GM18858 (cell line): ENCODE measurements around the gene C9orf50.

ENCODE experiments used
- ATAC-seq: cut with Tn5 transposase; IDR thresholded peaks from one replicate; pipeline ENCODE4 v1.9.1; 2021; ENCODE audit not compliant: unreplicated experiment

Gene C9orf50

DNA sequence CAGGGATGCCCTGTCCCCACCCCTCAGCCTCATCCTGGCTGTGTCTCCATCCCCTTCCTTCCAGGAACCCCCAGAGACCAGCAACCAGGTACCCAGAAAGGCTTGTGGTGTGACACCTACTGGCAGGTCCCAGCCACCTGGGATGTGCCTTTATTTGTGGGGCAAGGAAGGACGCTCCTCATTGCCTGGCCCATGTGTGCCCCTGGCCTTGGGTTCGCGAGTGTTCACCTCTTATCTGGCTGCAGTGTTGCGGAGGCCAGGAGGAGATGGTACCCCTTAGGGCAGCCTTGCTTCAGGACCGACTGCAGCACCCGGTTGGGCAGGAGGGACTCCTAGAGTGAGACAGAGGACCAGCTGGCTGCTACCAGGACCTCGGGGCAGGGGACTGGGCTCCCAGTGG lies 8.8 kb downstream of the C9orf50 start:
- ATAC-seq = no peak

- ATAC-seq = no peak
These were observed 9.5 kb downstream of the C9orf50 start for GRCh38 chr9:129611307-129611800.

DNA sequence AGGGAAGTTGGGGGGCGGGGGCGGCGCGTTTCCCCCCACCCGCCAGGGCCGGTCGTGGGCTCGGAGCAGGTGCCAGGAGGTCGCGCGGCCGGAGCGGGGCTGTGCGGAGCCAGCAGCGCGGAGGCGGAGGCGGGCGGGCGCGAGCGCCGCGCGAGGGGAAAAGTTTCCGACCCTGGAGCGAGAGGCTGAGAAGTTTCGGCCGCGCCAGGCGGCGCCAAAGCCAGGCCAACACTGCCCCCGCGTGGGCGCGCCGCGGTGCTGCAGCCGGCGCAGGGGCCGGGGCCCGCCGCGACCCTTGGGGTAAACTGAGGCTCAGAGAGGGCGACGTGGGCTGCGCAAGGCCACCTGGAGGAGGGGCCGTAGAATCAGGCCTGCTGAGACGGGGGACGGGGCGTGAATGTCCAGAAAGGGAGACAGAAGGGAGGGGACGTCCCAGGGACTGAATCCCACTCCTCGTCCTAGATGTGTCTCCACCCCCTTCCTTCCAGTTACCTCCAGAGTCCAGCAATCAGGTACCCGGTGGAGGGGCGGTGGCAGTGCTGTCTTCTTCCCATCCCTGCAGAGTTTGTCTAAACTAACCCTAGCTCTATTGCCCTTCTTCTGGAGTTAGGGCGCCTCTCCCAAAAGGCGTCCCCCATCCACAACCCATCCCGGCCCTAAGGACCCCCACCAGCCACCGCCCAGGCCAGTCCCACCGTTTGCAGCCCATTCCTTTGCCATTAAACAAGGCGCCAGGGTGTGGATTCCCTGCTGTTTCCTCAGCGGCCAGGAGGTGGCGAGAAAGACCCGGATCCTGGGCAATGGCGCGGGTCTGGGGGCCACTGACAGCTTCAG lies 10.2 kb downstream of the C9orf50 start:
- no peak for ATAC-seq

GRCh38 chr9:129610213-129610472 lies 10.8 kb downstream of the C9orf50 start:
- ATAC-seq = no peak

- ATAC-seq = no peak
These were observed 11.3 kb downstream of the C9orf50 start for GRCh38 chr9:129609486-129610212.

- no peak for ATAC-seq
These were observed 12.1 kb downstream of the C9orf50 start for GRCh38 chr9:129608561-129609481.

DNA sequence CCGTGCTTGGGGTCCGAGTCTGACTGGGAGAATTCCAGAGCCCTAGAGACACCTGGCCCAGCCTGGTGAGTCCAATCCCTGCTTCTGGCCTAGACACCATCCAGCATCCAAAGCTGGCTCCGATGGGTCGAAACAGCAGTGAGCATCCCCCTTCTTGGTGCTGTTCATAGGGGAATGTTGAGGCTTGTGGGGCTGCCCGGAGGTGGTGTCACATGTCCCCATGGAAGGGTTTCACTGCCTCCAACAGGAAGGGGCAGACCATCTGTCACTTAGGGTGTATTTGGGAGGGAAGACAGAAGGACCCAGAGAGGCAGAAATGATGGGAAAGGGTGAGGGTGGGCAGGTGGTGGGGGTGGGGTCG lies 13.9 kb downstream of the C9orf50 start:
- no peak for ATAC-seq

GRCh38 chr9:129606161-129607026 lies 14.5 kb downstream of the C9orf50 start:
- no peak for ATAC-seq

GRCh38 chr9:129604766-129605163 lies 16.1 kb downstream of the C9orf50 start:
- no peak for ATAC-seq

GRCh38 chr9:129604056-129604765 lies 16.7 kb downstream of the C9orf50 start:
- ATAC-seq = no peak

- ATAC-seq = no peak
These were observed 18.1 kb downstream of the C9orf50 start for GRCh38 chr9:129602598-129603415.

GRCh38 chr9:129601082-129601674 lies 19.7 kb downstream of the C9orf50 start:
- ATAC-seq = no peak

- no peak for ATAC-seq
These were observed 22.8 kb downstream of the C9orf50 start for GRCh38 chr9:129598089-129598596.

DNA sequence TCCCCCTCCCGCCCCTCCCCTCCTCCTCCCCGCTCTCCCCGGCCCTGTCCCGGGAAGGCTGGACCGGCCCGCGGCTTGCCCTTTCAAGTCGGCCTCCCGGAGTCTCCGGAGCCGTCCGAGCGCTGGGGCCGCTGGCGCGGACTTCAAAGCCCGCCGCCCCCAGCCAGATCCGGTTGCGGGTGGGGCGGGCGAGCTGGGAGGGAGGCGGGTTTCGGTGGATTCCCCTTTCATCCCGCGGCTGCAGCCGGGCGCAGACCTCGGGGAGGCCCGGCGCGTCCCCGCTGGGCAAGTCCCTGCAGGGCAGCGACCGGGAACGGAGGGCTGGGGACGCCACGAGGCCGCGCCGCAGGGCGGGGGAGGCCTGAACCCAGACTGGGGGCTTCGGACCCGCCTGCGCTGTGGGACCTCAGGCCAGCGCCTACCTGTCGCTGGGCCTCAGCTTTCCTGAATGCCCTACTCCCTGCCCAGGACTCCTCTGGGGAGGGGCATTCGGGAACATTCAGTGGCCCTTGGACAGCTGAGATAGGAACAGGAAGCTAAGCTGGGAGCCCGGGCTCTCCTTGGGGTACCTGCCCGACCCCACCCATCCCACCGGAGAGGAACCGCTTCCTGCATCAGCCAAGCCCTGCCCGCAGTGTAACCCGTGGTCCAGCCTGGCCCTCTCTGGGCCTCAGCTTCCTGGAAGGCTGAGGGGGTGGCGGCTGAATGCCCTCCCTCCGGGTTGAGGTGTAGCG lies 23.4 kb downstream of the C9orf50 start:
- ATAC-seq = no peak

DNA sequence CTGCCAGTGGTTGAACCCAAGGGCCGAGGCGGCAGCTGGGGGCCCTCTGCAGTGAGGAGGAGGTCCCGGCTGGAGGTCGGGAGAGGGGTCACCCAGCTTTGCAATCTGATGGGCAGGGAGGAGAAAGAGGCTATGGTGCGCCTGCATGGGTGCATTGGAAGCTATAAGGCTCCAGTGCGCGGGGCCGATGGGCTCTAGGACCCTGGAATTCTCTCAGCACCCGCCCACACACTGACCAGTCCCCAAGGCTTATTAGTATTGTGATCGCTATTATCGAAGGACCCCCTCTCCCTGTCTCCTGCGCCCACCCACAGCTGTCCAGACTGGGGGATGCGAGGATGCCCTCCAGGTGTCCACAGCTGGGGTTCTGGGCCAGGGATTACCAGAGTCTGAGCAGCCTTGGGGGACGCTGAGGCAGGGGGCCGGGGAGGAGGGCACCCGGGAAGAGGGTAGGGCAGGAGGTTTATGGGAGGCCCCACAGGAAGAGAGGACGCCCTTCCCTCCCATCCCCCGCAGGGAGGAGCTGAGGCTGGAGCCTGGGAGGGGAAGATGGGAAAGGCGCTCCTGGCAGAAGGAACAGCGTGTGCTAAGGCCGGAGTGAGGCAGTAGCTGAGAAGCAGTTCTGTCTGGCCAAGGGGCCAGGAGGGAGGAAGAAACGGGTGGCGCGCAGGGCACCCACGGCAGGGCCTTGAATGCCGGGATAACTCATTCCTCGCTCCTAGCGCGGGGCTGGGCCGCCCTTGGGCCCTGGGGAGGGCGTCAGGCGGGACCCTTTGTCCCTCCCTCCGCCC lies 24.2 kb downstream of the C9orf50 start:
- no peak for ATAC-seq

DNA sequence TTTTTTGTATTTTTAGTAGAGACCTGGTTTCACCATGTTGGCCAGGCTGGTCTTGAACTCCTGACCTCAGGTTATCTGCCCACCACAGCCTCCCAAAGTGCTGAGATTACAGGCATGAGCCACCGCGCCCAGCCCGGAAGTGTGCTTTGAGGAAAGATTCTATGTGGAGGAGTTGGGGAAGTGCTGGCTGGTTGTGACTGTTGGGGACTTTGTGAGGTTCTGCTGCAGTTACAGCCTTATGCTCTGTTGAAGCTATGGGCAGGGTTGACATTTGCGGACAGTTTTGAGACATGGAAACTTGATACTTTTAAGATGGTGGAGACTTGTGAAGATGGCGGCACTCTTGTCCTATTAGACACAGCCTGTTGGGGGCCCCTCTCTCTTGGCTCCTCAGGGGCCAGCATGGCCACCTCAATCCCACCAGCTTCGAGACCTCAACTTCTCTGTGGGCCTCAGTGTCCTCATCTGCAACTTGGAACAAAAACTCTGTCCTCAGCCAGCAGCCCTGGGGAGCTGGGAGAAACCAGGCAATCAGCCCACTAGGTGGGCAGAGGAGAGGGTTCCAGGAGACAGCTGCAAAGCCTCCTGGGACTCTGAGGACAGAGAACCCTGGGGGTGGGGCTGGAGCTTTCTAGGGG lies 24.9 kb downstream of the C9orf50 start:
- ATAC-seq = no peak
